Mucosa of descending colon (tissue), 3 donors: ENCODE measurements around the gene ATP2A3. TPM values are rescaled to one million over a fixed set of nuclear protein-coding genes. Genes with fewer than 3 reads are reported as not detected.
"Not testable (repeated sequence)": the region's sequence is repeated elsewhere in the genome, so short reads cannot be mapped to it uniquely, and the experiment has no call there.

Experiments
- ATAC-seq: fragments of 200-7000 bp; cut with Tn5 transposase; one replicate; pipeline ENCODE4 v1.9.1; 2020; ENCODE audit warnings: mild to moderate bottlenecking, moderate library complexity
- DNase-seq, 3 donors: peaks; one replicate each; pipeline ENCODE4 v3.0.0-alpha.2; 2020
- H3K36me3 ChIP-seq: fragments of 200-600 bp; one replicate; pipeline ENCODE4 v1.8.0; 2021; ENCODE audit warnings: low read depth, mild to moderate bottlenecking
- H3K4me1 ChIP-seq: fragments of 200-600 bp; one replicate; pipeline ENCODE4 v1.8.0; 2021; ENCODE audit warnings: low read depth, mild to moderate bottlenecking
- H3K4me3 ChIP-seq: fragments of 200-600 bp; one replicate; pipeline ENCODE4 v1.8.0; 2021; ENCODE audit warnings: mild to moderate bottlenecking
- H3K9me3 ChIP-seq: fragments of 200-600 bp; one replicate; pipeline ENCODE4 v1.8.0; 2021; ENCODE audit warnings: mild to moderate bottlenecking
- CTCF ChIP-seq: fragments of 200-600 bp; IDR thresholded peaks from one replicate; pipeline ENCODE4 v1.8.0; 2022; ENCODE audit warnings: antibody characterized with exemption, mild to moderate bottlenecking
- intact Hi-C, 2 donors: fragments of 100-400 bp; cut with DNase I in 1 of 2; cut with micrococcal nuclease in 1 of 2; formaldehyde crosslinking; loops; one replicate each; pipeline versions ENCODE4 v1.11.0 to v1.11.1; 2022; cut with DNase I, micrococcal nuclease
- total RNA-seq, 3 donors: library from RNA; stranded (reverse); fragmentation: NEBNext Ultra II Directional in 2 of 3; extraction: Animal tissue kit (Norgen Biotek cat#: 25700) in 2 of 3; gene quantifications; one replicate each; pipeline versions ENCODE4 v1.2.1 to v1.2.4, GENCODE V29; 2021 to 2023
- donor health status: DM: no; HTN: no; CAD: no; lungs with moderate emphysema.
- donor health status: DM: no; HTN: no; CAD: no.
- donor health status: DM: no; HTN: yes; CAD: no.

The ATP2A3 gene
- total RNA-seq, 3 donors from 2014 or later, result 72.8 to 253 (median 247) TPM

DNA sequence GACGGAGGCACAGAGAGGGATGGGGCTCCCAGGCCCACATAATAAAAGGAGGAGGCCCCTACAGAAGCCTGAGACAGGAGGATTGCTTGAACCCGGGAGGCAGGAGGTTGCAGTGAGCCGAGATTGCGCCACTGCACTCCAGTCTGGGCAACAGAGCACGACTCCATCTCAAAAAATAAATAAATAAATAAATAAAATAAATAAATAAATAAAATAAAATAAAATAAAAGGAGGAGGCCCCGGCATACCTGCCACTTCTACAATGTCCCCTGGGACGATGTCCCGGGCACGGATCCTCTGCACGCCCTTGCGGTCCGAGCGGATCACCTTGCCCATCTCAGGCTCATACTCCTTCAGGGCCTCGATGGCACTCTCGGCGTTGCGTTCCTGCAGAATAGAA lies 13.2 kb downstream of the ATP2A3 start:
- ATAC-seq (no peak), DNase-seq (no peak)
- Histone ChIP-seq H3K4me3 (no peak overlapping the region), H3K4me1 (no peaks in the 10 kb centered on the region), H3K36me3 (peaks cover 7% of the 10 kb centered on the region), H3K9me3 (no peaks in the 10 kb centered on the region)
- TF ChIP-seq CTCF, result no peak
- intact Hi-C loops, result no loop called here

DNA sequence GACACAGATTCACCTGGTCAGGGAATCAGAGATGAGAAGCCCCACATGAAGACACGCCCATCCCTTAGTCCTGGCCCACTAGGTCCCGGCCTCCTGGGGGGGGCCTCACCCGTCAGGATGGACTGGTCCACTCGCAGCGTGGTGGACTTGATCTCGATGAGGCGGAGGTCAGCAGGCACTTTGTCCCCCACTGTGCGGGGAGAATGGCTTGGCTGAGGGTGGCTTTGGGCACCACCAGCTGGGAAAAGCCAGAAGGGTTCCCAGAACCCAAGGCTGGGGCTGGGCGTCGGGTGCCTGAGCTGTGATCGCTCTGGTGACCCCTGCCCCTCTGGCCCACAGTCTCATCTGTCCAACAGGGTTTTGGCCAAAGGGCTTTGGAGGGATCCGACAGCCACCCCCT lies 13.7 kb downstream of the ATP2A3 start:
- TF ChIP-seq CTCF, result no peak
- ATAC-seq (no peak), DNase-seq (no peak)
- Histone ChIP-seq H3K4me1 (no peaks in the 10 kb centered on the region), H3K9me3 (no peaks in the 10 kb centered on the region), H3K4me3 (no peak overlapping the region), H3K36me3 (peaks cover 7% of the 10 kb centered on the region)
- intact Hi-C loops, result no loop called here

GRCh38 chr17:3949418-3949817 lies 14.8 kb downstream of the ATP2A3 start:
- Histone ChIP-seq H3K4me3 (no peak overlapping the region), H3K4me1 (no peaks in the 10 kb centered on the region), H3K9me3 (no peaks in the 10 kb centered on the region), H3K36me3 (peaks cover 7% of the 10 kb centered on the region)
- DNase-seq (no peak), ATAC-seq (no peak)
- intact Hi-C loops, result no loop called here
- TF ChIP-seq CTCF, result no peak

GRCh38 chr17:3948551-3948950 lies 15.7 kb downstream of the ATP2A3 start:
- H3K4me1 ChIP-seq, DNase-seq, intact Hi-C loops, H3K36me3 ChIP-seq, H3K4me3 ChIP-seq, ATAC-seq, H3K9me3 ChIP-seq: not testable (repeated sequence)

DNA sequence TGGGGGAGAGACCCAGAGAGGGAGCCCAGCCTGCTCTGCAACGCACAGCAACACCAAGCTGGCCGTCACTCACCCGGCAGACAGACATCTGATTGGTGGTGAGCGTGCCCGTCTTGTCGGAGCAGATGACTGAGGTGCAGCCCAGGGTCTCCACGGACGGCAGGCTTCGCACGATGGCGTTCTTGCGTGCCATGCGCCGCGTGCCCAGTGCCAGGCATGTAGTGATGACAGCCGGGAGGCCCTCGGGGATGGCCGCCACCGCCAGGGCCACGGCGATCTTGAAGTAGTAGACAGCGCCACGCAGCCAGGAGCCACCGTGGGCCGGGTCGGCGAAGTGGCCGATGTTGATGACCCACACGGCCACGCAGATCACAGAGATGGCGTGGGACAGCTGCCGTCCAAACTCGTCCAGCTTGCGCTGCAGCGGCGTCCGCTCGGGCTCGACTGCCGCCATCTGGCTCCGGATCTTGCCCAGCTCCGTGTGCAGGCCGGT lies 16.9 kb downstream of the ATP2A3 start:
- DNase-seq (no peak), ATAC-seq (no peak)
- intact Hi-C loops, result no loop called here
- no peak overlapping the region for H3K4me3 ChIP-seq
- peaks cover 7% of the 10 kb centered on the region for H3K36me3 ChIP-seq
- TF ChIP-seq CTCF, result no peak
- no peaks in the 10 kb centered on the region for H3K9me3 ChIP-seq
- no peaks in the 10 kb centered on the region for H3K4me1 ChIP-seq

DNA sequence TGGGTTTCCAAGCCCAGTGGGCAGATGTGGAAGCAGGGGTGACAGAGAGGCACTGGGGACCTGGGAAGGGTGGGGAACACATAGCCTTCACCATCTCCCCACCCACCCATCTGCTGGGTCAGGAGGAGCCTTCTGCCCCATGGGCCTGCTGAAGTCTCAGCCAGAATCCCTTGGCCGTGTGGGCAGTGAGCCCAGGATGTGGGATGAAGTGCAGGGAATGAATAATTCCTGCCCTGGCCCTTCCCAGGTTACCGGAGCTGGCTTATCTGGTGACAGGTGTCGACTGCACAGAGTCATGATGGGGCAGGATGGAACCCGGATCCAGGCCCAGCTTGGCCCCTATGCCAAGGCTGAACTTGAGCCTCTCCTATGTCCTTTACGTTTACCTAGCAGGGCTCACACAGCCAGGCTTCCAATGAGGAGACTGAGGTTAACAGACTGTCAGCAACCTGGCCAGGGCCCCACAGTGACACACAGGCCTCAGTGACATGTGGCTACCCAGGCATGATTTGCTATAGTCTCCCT lies 17.5 kb downstream of the ATP2A3 start:
- no peaks in the 10 kb centered on the region for H3K9me3 ChIP-seq
- no peak for TF ChIP-seq CTCF
- no peak for ATAC-seq
- H3K36me3 ChIP-seq, result peaks cover 7% of the 10 kb centered on the region
- intact Hi-C loops, result no loop called here
- no peak for DNase-seq
- no peaks in the 10 kb centered on the region for H3K4me1 ChIP-seq
- H3K4me3 ChIP-seq, result no peak overlapping the region
